ENCODE data around the gene HAAO. TPM values are rescaled to one million over a fixed set of nuclear protein-coding genes. Genes with fewer than 3 reads are reported as not detected.
A peak's percentile ranks its signal among the peaks of the same experiment; 100 is the strongest.

Gene HAAO
- total RNA-seq, 4 donors from 2014 or later: 1.9 to 29.4 (median 4.0) TPM; not detected in 1

DNA sequence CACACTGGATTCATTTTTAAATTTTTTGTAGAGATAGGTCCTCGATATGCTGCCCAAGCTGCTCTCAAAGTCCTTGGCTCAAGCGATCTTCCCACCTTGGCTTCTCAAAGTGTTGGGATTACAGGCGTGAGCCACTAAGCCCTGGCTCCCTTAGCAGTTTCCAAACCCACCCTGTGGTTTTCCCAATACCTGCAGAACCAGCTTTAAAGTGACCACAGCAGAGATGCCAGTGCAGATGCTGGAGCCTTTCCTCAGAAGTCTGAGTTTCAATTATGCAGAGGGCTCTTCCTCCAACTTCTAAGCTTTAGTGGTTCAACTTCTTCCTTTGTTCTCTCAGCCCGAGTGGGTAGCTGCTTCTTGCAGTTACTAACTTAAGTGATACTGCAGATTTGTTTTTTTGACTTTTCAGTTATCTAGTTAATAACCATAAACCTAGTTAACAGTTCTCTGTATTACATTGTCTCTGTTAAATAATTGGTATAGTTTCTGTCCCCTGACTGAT, 8.1 kb upstream of the HAAO start:
- in situ Hi-C loops (cut with MboI; ENCODE audit: low pct_ligation_motif_present in 1 of 4, low pct_unique_long_range_greater_than_20kb in 1 of 4, low sequenced_read_pairs in 3 of 4): no loop called here
- TF ChIP-seq EP300 (IDR thresholded peaks at IDR 0.05; ENCODE audit: low read depth) (no peak), POLR2A (IDR thresholded peaks at IDR 0.05) (no peak), POLR2AphosphoS5 (IDR thresholded peaks at IDR 0.05) (no peak)
- TF ChIP-seq, protein P1, sequence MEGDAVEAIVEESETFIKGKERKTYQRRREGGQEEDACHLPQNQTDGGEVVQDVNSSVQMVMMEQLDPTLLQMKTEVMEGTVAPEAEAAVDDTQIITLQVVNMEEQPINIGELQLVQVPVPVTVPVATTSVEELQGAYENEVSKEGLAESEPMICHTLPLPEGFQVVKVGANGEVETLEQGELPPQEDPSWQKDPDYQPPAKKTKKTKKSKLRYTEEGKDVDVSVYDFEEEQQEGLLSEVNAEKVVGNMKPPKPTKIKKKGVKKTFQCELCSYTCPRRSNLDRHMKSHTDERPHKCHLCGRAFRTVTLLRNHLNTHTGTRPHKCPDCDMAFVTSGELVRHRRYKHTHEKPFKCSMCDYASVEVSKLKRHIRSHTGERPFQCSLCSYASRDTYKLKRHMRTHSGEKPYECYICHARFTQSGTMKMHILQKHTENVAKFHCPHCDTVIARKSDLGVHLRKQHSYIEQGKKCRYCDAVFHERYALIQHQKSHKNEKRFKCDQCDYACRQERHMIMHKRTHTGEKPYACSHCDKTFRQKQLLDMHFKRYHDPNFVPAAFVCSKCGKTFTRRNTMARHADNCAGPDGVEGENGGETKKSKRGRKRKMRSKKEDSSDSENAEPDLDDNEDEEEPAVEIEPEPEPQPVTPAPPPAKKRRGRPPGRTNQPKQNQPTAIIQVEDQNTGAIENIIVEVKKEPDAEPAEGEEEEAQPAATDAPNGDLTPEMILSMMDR (IDR thresholded peaks at IDR 0.05): no peak

DNA sequence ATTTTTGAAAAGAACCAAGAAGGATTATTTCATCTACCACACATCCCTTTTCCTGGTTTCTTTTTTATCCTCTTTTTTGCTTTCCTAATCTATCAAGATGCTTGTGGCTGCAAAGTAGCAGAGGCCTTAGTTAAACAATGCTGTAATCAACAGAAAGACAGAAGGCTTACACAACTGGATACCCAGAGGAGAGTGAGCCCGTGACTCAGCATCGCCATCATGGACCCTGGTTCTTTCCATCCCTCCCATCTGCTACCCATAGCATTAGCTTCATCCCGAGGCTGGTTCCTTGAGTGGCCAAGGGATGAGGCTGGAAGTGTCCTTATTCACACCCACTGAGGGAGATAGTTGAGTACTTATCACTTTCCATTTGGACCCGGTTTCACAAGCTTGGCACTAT, 7.5 kb upstream of the HAAO start:
- Histone ChIP-seq H3K27me3 (no peaks in the 10 kb centered on the region), H3K36me3 (no peaks in the 10 kb centered on the region), H3K4me3 (no peak overlapping the region), H3K4me1 (peaks cover 0 to 11% (median 0%) of the 10 kb centered on the region in 4 donors), H3K27ac (no peak overlapping the region), H3K9me3 (no peaks in the 10 kb centered on the region)
- intact Hi-C loops (cut with DNase I; ENCODE audit: low total_unique reads): no loop called here
- DNase-seq: no peak
- in situ Hi-C loops (cut with MboI; ENCODE audit: low pct_ligation_motif_present in 1 of 4, low pct_unique_long_range_greater_than_20kb in 1 of 4, low sequenced_read_pairs in 3 of 4): no loop called here
- TF ChIP-seq EP300 (IDR thresholded peaks at IDR 0.05; ENCODE audit: low read depth): no peak
- no peak for TF ChIP-seq POLR2A (IDR thresholded peaks at IDR 0.05)
- 70 to 100% methylated on average over 3 to 4 of the region's 4 CpGs for WGBS, 2 donors (ENCODE audit: low coverage in 1 of 2)

More for the DNA sequence above, 8.1 kb upstream of the HAAO start:
- Histone ChIP-seq H3K27me3 (no peaks in the 10 kb centered on the region), H3K36me3 (no peaks in the 10 kb centered on the region), H3K9me3 (no peaks in the 10 kb centered on the region), H3K4me3 (no peak overlapping the region), H3K27ac (no peak overlapping the region), H3K4me1 (peaks cover 0 to 11% (median 0%) of the 10 kb centered on the region in 4 donors)
- 67 to 92% methylated on average over 1 to 4 of the region's 4 CpGs for WGBS, 2 donors (ENCODE audit: low coverage in 1 of 2)
- intact Hi-C loops (cut with DNase I; ENCODE audit: low total_unique reads): no loop called here
- no peak for DNase-seq

DNA sequence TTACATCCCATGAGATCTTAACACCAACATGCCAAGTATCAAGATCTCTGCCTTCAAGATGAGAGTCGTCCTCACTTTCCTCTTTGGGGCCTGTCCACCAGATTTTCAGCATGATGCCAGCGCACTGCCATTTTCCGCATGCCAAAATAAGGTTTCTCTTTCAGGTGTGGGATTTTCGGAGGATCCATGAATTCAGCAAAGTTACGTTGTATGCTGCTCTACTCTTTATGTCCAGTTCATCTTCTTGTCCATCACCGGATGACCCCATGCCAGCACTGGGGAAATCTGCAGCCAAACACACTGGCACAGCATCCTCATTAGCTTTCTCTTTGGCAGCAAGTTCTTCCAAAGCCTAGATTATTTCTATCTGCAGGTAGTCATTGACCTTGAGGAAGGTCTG, 4.9 kb upstream of the HAAO start:
- no peaks in the 10 kb centered on the region for H3K36me3 ChIP-seq
- no peak overlapping the region for H3K27ac ChIP-seq
- in situ Hi-C loops (cut with MboI; ENCODE audit: low pct_ligation_motif_present in 1 of 4, low pct_unique_long_range_greater_than_20kb in 1 of 4, low sequenced_read_pairs in 3 of 4) (no loop called here), intact Hi-C loops (cut with DNase I; ENCODE audit: low total_unique reads) (no loop called here)
- no peak for TF ChIP-seq POLR2A (IDR thresholded peaks at IDR 0.05)
- no peak for TF ChIP-seq POLR2AphosphoS5 (IDR thresholded peaks at IDR 0.05)
- TF ChIP-seq, protein P1 (IDR thresholded peaks at IDR 0.05): no peak
- no peak for TF ChIP-seq EP300 (IDR thresholded peaks at IDR 0.05; ENCODE audit: low read depth)
- H3K27me3 ChIP-seq: no peaks in the 10 kb centered on the region
- H3K4me1 ChIP-seq: peaks cover 0 to 18% (median 3%) of the 10 kb centered on the region in 4 donors
- H3K4me3 ChIP-seq: no peak overlapping the region
- no peaks in the 10 kb centered on the region for H3K9me3 ChIP-seq
- no peak for DNase-seq
- 78 to 87% methylated on average over 6 of the region's 6 CpGs for WGBS, 2 donors (ENCODE audit: low coverage in 1 of 2)

DNA sequence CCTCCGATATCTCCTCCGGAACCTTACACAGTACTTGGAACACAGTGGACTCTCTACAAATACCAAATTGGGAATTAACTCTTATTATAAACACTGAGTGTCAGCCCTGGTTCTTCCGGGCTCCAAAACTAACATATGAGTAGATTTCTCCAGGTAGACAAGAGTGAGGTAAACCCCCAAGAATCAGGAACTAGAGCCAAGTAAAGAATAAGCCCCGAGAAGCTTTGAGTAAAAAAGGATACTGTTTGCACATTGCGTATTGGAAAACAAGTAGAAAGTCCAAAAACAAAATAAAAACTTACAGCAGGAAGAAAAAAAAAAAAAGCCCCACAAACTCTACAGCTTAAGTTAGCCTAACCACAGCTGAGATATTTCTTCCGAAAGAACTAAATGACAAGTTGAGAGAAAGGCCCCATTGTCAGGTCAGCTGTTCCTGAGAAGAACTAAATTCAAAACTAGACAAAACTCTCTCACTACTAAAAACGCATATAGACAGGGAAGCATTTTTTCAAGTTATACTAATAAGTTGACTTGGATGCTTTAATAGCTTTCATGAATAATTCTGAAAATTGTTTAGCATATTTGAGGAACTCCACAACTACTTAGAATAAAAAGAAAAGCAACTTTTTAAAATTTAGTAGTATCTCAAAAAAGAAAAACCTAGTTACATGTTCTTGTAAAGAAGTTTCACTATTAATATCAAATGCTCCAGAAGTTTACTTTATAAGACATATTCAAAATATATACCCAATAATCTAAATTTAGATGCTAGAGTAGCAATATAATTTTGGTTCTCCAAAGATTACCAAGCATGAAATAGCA, 4.3 kb upstream of the HAAO start:
- H3K9me3 ChIP-seq: no peaks in the 10 kb centered on the region
- 63 to 69% methylated on average over 7 of the region's 7 CpGs for WGBS, 2 donors (ENCODE audit: low coverage in 1 of 2)
- peaks cover 0 to 25% (median 8%) of the 10 kb centered on the region in 4 donors for H3K4me1 ChIP-seq
- TF ChIP-seq, protein P1 (IDR thresholded peaks at IDR 0.05): no peak
- TF ChIP-seq POLR2A (IDR thresholded peaks at IDR 0.05): no peak
- TF ChIP-seq EP300 (IDR thresholded peaks at IDR 0.05; ENCODE audit: low read depth): no peak
- TF ChIP-seq POLR2AphosphoS5 (IDR thresholded peaks at IDR 0.05): no peak
- in situ Hi-C loops (cut with MboI; ENCODE audit: low pct_ligation_motif_present in 1 of 4, low pct_unique_long_range_greater_than_20kb in 1 of 4, low sequenced_read_pairs in 3 of 4): no loop called here
- DNase-seq: no peak
- no peaks in the 10 kb centered on the region for H3K27me3 ChIP-seq
- no peaks in the 10 kb centered on the region for H3K36me3 ChIP-seq
- H3K27ac ChIP-seq: peak overlapping the region; percentile 26 to 56 (median 40)
- H3K4me3 ChIP-seq: no peak overlapping the region
- intact Hi-C loops (cut with DNase I; ENCODE audit: low total_unique reads): no loop called here

Measured in transverse colon (tissue), 4 donors.